Ishikawa (cell line): Measurements from ENCODE around the gene DEFB132.

Source experiments
- CEBPB ChIP-seq: IDR thresholded peaks from 2 replicates; pipeline ENCODE4 v1.6.1; 2012
- CREB1 ChIP-seq: IDR thresholded peaks from 2 replicates; pipeline ENCODE4 v1.6.1; 2012; ENCODE audit warnings: low read depth
- EGR1 ChIP-seq: IDR thresholded peaks from 2 replicates; pipeline ENCODE4 v1.6.1; 2012
- EP300 ChIP-seq: IDR thresholded peaks from 2 replicates; pipeline ENCODE4 v1.6.1; 2012; ENCODE audit warnings: borderline replicate concordance
- FOXM1 ChIP-seq: IDR thresholded peaks from 2 replicates; pipeline ENCODE4 v1.6.1; 2012; ENCODE audit warnings: low read depth, borderline replicate concordance
- NFIC ChIP-seq: IDR thresholded peaks from 2 replicates; pipeline ENCODE4 v1.6.1; 2012
- RAD21 ChIP-seq: IDR thresholded peaks from 2 replicates; pipeline ENCODE4 v1.6.1; 2012; ENCODE audit warnings: low read depth
- TAF1 ChIP-seq: IDR thresholded peaks from 2 replicates; pipeline ENCODE4 v1.6.1; 2012; ENCODE audit warnings: low read depth, mild to moderate bottlenecking
- TCF12 ChIP-seq: IDR thresholded peaks from 2 replicates; pipeline ENCODE4 v1.6.1; 2012; ENCODE audit warnings: low read depth
- TEAD4 ChIP-seq: IDR thresholded peaks from 2 replicates; pipeline ENCODE4 v1.6.1; 2012
- YY1 ChIP-seq: IDR thresholded peaks from 2 replicates; pipeline ENCODE4 v1.6.1; 2012; ENCODE audit warnings: low read depth
- ZBTB7A ChIP-seq: IDR thresholded peaks from 2 replicates; pipeline ENCODE4 v1.6.1; 2012; ENCODE audit warnings: low read depth
- TF ChIP-seq, protein P1 (sequence below): IDR thresholded peaks from 2 replicates; pipeline ENCODE4 v1.6.1; 2012
- TF ChIP-seq, protein P2 (sequence below): IDR thresholded peaks from 2 replicates; pipeline ENCODE4 v1.6.1; 2012
- TF ChIP-seq, protein P3 (sequence below): IDR thresholded peaks from 2 replicates; pipeline ENCODE4 v1.6.1; 2012; ENCODE audit warnings: low read depth, mild to moderate bottlenecking

Gene DEFB132

DNA sequence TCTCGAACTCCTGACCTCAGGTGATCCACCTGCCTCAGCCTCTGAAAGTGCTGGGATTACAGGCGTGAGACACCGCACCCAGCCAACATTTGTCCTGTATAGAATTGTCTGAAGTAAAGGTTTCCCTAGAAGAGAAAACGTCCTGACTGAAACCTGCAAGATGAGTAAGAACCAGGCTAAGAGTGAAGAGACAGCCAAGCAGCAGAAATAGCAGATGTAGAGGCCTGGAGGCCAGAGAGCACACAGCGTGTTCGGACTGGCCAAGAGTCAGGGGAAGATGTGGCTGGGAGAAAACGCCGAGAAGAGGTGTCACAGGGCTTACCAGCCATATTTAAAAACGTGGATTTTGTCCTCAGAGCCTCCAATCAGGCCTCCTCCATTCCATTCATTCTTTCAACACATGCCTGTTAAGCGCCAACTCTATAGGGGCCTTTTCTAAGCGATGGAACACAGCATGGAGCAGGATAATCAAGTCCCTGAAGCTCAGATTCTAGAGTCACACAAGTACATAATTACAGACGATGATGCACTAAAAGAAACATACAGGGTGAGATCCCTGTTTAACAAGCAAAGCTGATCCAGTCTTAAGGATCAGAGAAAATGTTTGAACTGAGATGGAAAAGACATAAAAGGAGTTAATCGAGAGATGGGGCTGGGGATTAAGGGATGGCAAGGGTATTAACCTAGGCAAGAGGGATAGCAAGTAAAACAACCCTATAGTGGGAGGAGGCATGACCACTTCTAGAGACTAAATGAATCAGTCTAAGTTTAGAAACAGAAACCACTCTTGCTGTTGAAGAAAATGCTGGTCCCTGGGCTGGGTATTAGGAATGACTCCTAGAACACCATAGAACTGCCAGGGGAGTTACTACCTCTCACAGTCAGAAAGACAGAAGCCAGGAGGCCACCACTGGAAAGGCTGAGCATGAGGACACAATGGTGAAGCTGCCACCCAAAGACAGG lies 44.6 kb downstream of the DEFB132 start:
- TF ChIP-seq YY1 (no peak), ZBTB7A (no peak), CREB1 (no peak), TCF12 (no peak), TAF1 (no peak), EP300 (no peak), EGR1 (no peak), NFIC (no peak), FOXM1 (no peak), CEBPB (no peak)
- TF ChIP-seq, protein P1, sequence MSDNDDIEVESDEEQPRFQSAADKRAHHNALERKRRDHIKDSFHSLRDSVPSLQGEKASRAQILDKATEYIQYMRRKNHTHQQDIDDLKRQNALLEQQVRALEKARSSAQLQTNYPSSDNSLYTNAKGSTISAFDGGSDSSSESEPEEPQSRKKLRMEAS = no peak
- TF ChIP-seq, protein P2, sequence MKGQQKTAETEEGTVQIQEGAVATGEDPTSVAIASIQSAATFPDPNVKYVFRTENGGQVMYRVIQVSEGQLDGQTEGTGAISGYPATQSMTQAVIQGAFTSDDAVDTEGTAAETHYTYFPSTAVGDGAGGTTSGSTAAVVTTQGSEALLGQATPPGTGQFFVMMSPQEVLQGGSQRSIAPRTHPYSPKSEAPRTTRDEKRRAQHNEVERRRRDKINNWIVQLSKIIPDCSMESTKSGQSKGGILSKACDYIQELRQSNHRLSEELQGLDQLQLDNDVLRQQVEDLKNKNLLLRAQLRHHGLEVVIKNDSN = no peak
- TF ChIP-seq, protein P3, sequence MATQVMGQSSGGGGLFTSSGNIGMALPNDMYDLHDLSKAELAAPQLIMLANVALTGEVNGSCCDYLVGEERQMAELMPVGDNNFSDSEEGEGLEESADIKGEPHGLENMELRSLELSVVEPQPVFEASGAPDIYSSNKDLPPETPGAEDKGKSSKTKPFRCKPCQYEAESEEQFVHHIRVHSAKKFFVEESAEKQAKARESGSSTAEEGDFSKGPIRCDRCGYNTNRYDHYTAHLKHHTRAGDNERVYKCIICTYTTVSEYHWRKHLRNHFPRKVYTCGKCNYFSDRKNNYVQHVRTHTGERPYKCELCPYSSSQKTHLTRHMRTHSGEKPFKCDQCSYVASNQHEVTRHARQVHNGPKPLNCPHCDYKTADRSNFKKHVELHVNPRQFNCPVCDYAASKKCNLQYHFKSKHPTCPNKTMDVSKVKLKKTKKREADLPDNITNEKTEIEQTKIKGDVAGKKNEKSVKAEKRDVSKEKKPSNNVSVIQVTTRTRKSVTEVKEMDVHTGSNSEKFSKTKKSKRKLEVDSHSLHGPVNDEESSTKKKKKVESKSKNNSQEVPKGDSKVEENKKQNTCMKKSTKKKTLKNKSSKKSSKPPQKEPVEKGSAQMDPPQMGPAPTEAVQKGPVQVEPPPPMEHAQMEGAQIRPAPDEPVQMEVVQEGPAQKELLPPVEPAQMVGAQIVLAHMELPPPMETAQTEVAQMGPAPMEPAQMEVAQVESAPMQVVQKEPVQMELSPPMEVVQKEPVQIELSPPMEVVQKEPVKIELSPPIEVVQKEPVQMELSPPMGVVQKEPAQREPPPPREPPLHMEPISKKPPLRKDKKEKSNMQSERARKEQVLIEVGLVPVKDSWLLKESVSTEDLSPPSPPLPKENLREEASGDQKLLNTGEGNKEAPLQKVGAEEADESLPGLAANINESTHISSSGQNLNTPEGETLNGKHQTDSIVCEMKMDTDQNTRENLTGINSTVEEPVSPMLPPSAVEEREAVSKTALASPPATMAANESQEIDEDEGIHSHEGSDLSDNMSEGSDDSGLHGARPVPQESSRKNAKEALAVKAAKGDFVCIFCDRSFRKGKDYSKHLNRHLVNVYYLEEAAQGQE = no peak

DNA sequence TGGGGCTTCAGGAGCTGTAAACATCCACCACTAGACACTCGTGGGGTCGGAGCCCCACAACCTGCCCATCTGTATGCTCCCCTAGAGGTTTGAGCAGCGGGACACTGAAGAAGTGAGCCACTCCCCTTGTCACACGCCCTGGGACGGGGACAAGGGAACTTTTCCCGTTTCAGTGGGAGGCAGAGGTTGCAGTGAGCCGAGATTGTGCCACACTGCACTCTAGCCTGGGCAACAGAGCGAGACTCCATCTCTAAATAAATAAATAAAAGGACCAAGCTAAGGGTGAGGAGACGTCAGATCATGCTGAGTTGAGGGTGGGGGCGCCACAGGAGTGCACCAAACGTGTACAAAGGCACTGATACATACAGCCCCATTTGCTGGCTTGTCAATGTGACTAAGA lies 48.2 kb downstream of the DEFB132 start:
- TF ChIP-seq, protein P3 = no peak
- TF ChIP-seq NFIC = no peak
- TF ChIP-seq TEAD4 = no peak
- TF ChIP-seq TAF1 = no peak
- TF ChIP-seq, protein P1 = no peak
- no peak for TF ChIP-seq TCF12
- TF ChIP-seq EP300 = no peak
- TF ChIP-seq FOXM1 = no peak
- no peak for TF ChIP-seq EGR1

DNA sequence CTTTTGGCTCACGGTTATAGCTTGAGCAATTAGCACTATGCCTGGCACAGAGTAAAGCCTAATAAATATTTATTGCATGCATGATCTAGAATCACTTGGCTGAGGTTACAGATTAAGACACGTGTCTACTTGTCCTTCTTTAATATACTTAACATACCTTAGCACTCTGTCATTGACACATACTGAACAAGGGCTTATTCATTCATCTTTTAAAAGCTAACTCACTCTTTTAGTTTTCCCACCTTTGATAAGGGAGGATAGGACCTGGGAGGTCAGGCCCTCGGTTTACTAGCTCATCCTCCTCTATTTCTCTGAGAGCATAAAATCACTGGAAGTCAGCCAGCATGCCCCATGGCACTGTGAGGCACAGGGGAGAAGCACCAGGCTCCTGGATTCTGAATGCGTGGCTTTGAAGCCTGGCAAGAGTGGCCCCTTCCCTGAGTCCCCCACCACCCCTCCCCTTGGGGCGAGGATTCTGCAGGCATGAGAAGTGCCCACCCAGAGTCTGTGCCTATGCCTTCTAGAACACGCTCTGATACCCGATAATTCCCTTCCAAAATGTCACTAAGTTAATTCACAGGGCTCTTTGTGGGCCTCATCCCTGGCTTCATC lies 51.0 kb downstream of the DEFB132 start:
- TF ChIP-seq EP300 = no peak
- no peak for TF ChIP-seq CEBPB
- TF ChIP-seq YY1 = no peak
- no peak for TF ChIP-seq FOXM1
- TF ChIP-seq RAD21 = no peak
- TF ChIP-seq EGR1 = no peak
- no peak for TF ChIP-seq CREB1
- TF ChIP-seq ZBTB7A = no peak
- no peak for TF ChIP-seq NFIC
- TF ChIP-seq, protein P1 = no peak
- TF ChIP-seq, protein P3 = no peak
- TF ChIP-seq TAF1 = no peak

DNA sequence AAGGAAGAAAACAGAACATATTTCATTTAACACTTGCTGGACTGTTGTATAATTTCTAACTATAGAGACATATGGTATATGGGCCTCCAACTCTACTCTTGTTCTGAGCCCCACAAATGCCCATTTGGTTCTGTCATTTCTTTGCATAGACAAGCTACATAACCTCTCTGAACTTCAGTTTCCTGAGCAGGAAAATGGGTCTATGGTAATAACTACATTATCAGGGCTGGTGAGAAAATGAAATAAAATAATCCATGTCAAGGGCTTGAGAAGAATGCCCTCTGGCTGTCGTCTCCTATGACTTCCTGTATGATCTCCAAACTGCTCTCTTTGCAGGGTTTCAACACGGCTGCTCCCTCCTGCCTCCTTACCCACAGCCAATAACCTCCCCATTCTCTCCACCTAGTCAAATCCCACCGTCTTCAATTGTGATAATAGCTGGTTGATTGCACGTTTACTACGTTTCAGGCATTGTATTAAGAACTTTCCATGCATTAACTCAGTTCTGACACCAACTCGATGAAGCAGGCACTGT lies 51.8 kb downstream of the DEFB132 start:
- TF ChIP-seq TAF1 (no peak), RAD21 (no peak), TCF12 (no peak), CEBPB (no peak), EP300 (no peak), ZBTB7A (no peak), EGR1 (no peak), TEAD4 (no peak), YY1 (no peak), FOXM1 (no peak), CREB1 (no peak), NFIC (no peak)
- TF ChIP-seq, protein P2 = no peak
- TF ChIP-seq, protein P1 = no peak
- TF ChIP-seq, protein P3 = no peak
